GM19043 (cell line): ENCODE data around the gene LSAMP.
"Not testable (repeated sequence)": the region's sequence is repeated elsewhere in the genome, so short reads cannot be mapped to it uniquely, and the experiment has no call there.

Experiments used
- ATAC-seq: cut with Tn5 transposase; IDR thresholded peaks from one replicate; pipeline ENCODE4 v1.9.1; 2021; ENCODE audit warnings: low read depth; ENCODE audit not compliant: unreplicated experiment

Gene LSAMP

GRCh38 chr3:116129187-116129946 lies 315.9 kb downstream of the LSAMP start:
- no peak for ATAC-seq

GRCh38 chr3:116127464-116127863 lies 317.8 kb downstream of the LSAMP start:
- ATAC-seq, result no peak

- ATAC-seq, result no peak
Observed at GRCh38 chr3:116124166-116124565, 321.1 kb downstream of the LSAMP start.

- no peak for ATAC-seq
Observed at GRCh38 chr3:116118475-116119169, 326.7 kb downstream of the LSAMP start.

- no peak for ATAC-seq
Observed at GRCh38 chr3:116114586-116114985, 330.7 kb downstream of the LSAMP start.

GRCh38 chr3:116112696-116113095 lies 332.6 kb downstream of the LSAMP start:
- ATAC-seq, result no peak

- ATAC-seq, result no peak
Observed at GRCh38 chr3:116111765-116112164, 333.5 kb downstream of the LSAMP start.

- ATAC-seq, result no peak
Observed at GRCh38 chr3:116103868-116104530, 341.3 kb downstream of the LSAMP start.

GRCh38 chr3:116102037-116102436 lies 343.2 kb downstream of the LSAMP start:
- no peak for ATAC-seq

GRCh38 chr3:116097226-116097625 lies 348.1 kb downstream of the LSAMP start:
- ATAC-seq, result no peak

GRCh38 chr3:116096631-116097030 lies 348.7 kb downstream of the LSAMP start:
- no peak for ATAC-seq

GRCh38 chr3:116093374-116093773 lies 351.9 kb downstream of the LSAMP start:
- no peak for ATAC-seq

- ATAC-seq, result no peak
Observed at GRCh38 chr3:116087426-116087825, 357.9 kb downstream of the LSAMP start.

GRCh38 chr3:116084999-116085791 lies 360.1 kb downstream of the LSAMP start:
- ATAC-seq, result no peak

- no peak for ATAC-seq
Observed at GRCh38 chr3:116083683-116084082, 361.6 kb downstream of the LSAMP start.

GRCh38 chr3:116078561-116078960 lies 366.7 kb downstream of the LSAMP start:
- no peak for ATAC-seq

- ATAC-seq, result no peak
Observed at GRCh38 chr3:116077557-116077956, 367.7 kb downstream of the LSAMP start.

GRCh38 chr3:116077059-116077458 lies 368.2 kb downstream of the LSAMP start:
- no peak for ATAC-seq

GRCh38 chr3:116070516-116071278 lies 374.6 kb downstream of the LSAMP start:
- ATAC-seq, result not testable (repeated sequence)

- no peak for ATAC-seq
Observed at GRCh38 chr3:116070061-116070460, 375.2 kb downstream of the LSAMP start.
